Esophagus (tissue), 2 donors: ENCODE measurements around the gene CXADR. TPM values are rescaled to one million over a fixed set of nuclear protein-coding genes. Genes with fewer than 3 reads are reported as not detected.

Source experiments
- H3K27ac ChIP-seq, 2 donors: one replicate each; pipeline ENCODE4 v1.5.1; 2013; ENCODE audit warnings: low read depth in 2 of 2, mild to moderate bottlenecking in 2 of 2, inconsistent platforms in 1 of 2, low read length in 1 of 2, moderate library complexity in 1 of 2
- H3K27me3 ChIP-seq, 2 donors: one replicate each; pipeline ENCODE4 v1.6.1; 2013; ENCODE audit warnings: low read length in 2 of 2, control low read depth in 1 of 2, mild to moderate bottlenecking in 1 of 2; ENCODE audit not compliant: insufficient read depth in 2 of 2, control insufficient read depth in 1 of 2
- H3K36me3 ChIP-seq, 2 donors: one replicate each; pipeline ENCODE4 v1.6.1; 2013; ENCODE audit warnings: low read length in 1 of 2; ENCODE audit not compliant: control insufficient read depth in 2 of 2, insufficient read depth in 2 of 2
- H3K4me1 ChIP-seq, 2 donors: one replicate each; pipeline ENCODE4 v1.6.1; 2013; ENCODE audit warnings: low read length in 1 of 2; ENCODE audit not compliant: control insufficient read depth in 2 of 2, insufficient read depth in 2 of 2
- H3K4me3 ChIP-seq, 2 donors: one replicate each; pipeline ENCODE4 v1.5.1; 2013; ENCODE audit warnings: low read length in 2 of 2, mild to moderate bottlenecking in 2 of 2, low read depth in 1 of 2, moderate library complexity in 1 of 2
- H3K9me3 ChIP-seq, 2 donors: one replicate each; pipeline ENCODE4 v1.6.1; 2013; ENCODE audit warnings: mild to moderate bottlenecking in 2 of 2, low read depth in 1 of 2, low read length in 1 of 2, moderate library complexity in 1 of 2; ENCODE audit not compliant: control insufficient read depth in 2 of 2, insufficient read depth in 1 of 2
- WGBS, 2 donors: extraction: QIAGEN DNeasy Blood & Tissue Kit; methylation state at CpG; one replicate each; pipeline ENCODE4 v1.1.7; 2013; 5-methylcytosine and 5-hydroxymethylcytosine counted together
- polyA plus RNA-seq, 2 donors: library from polyadenylated mRNA; stranded (reverse); fragments of 200-250 nt; gene quantifications; one replicate each; pipeline ENCODE4 v1.2.3, GENCODE V29; 2013
- donor health status: healthy with polysubstance abuse.
- donor health status: Bipolar disorder and iron deficiency.

The CXADR gene
- polyA plus RNA-seq, 2 donors, result 9.7 to 9.8 TPM

DNA sequence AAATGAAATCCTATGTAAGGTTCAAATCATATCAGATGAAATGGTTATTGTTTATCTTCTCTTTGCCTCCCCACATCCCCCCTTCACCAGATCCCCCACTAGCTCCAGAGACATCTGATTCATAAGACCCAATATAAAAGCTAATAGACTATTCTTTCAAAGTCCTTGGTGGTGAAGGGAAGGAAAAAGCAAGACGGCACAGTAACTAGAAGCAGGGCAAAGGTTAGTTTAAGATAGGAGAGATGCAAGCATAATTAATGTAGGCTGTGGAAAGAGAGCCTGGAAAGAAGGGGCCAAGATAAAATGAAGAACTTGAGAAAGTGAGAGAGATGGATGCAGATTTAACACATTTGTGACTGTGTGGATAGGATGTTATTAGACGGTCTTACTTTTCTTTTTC lies 66.0 kb downstream of the CXADR start:
- Histone ChIP-seq H3K4me3 (no peak overlapping the region), H3K4me1 (no peaks in the 10 kb centered on the region), H3K27ac (no peak overlapping the region), H3K9me3 (no peaks in the 10 kb centered on the region), H3K27me3 (no peaks in the 10 kb centered on the region), H3K36me3 (no peaks in the 10 kb centered on the region)
- 77 to 81% methylated on average over 2 of the region's 2 CpGs for WGBS, 2 donors

DNA sequence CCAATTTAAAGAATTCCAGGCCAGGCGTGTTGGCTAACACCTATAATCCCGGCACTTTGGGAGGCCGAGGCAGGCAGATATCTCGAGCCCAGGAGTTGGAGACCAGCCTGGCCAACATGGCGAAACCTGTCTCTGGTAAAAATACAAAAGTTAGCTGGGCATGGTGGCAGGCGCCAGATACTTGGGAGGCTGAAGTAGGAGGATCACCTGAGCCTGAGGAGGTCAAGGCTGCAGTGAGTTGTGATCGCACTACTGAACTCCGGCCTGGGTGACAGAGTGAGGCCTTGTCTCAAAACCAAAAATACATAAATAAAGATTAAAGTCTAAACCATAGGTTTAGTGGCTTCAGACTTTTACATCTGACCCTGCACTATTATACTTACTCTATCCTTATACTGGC lies 67.5 kb downstream of the CXADR start:
- Histone ChIP-seq H3K4me1 (no peaks in the 10 kb centered on the region), H3K27me3 (no peaks in the 10 kb centered on the region), H3K4me3 (no peak overlapping the region), H3K36me3 (no peaks in the 10 kb centered on the region), H3K9me3 (no peaks in the 10 kb centered on the region), H3K27ac (no peak overlapping the region)
- 97% methylated on average over 8 of the region's 8 CpGs for WGBS, 2 donors

DNA sequence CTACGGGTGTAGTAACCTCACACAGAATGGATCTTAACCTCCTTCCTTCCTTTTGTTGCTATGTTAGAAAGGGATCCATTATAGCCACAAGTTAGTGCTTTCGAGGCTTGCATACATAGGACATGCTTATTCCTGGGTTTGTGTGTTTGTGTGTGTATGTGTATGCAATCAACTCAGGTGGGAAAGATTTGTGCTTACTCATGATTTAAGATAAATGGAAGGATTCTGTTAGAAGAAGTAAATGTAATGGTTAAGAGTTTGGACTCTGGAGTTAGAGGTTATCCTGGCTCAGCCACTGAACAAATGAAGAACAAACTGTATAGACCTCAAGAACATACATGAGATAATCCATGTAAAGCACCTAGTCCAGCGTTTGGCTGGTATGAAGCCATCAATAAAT lies 71.1 kb downstream of the CXADR start:
- H3K9me3 ChIP-seq, result no peaks in the 10 kb centered on the region
- no peaks in the 10 kb centered on the region for H3K4me1 ChIP-seq
- no peaks in the 10 kb centered on the region for H3K27me3 ChIP-seq
- no peak overlapping the region for H3K27ac ChIP-seq
- no peaks in the 10 kb centered on the region for H3K36me3 ChIP-seq
- WGBS, 2 donors, result 74 to 79% methylated on average over 3 of the region's 3 CpGs
- no peak overlapping the region for H3K4me3 ChIP-seq

DNA sequence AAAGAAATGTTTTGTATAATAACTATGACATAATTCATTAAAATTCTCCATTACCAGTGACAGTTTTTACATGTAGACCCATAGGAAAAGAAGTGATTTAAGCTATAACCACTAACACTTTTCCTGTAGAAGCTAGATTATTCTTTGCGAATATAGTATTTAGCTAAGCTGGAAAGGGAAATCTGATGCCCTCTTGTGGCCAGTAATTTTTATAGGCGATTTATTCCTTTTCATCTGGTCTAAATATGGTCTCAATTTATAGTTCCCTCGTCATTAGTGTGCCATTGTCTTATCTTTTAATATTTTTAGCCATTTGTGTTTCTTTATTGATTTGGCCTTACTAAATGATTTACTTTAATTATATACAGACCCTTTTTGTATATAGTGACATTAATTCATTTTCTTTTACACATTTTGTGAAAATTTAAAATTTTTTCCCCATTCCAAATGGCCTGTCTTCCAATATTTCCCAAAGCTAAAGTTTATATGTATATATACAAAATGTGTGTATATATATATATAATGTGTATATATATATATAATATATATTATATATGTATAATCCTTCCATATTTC lies 73.1 kb downstream of the CXADR start:
- no peaks in the 10 kb centered on the region for H3K36me3 ChIP-seq
- 2 to 4% methylated on average over 3 of the region's 3 CpGs for WGBS, 2 donors
- no peak overlapping the region for H3K4me3 ChIP-seq
- H3K9me3 ChIP-seq, result no peaks in the 10 kb centered on the region
- H3K27me3 ChIP-seq, result no peaks in the 10 kb centered on the region
- no peaks in the 10 kb centered on the region for H3K4me1 ChIP-seq
- H3K27ac ChIP-seq, result no peak overlapping the region

DNA sequence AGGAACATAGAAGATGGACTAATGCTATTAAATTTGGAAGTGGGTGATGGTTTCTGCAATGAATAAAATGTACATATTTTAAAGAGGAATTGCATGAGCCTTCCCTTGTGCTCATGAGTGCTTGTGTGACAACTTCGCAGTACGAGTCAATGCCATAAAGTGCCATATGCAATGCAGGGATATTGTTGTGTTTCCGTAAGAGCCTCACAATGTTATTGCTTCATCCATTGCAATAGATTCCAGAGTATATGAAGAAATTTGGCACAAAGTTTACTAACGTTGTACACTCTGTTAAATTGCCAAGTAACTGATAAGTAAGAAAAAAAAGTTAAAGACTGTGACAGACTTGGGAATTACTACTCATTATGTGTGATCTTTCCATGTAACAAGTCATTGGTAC lies 77.6 kb downstream of the CXADR start:
- WGBS, 2 donors, result 71 to 77% methylated on average over 4 of the region's 4 CpGs
- H3K27ac ChIP-seq, result no peak overlapping the region

DNA sequence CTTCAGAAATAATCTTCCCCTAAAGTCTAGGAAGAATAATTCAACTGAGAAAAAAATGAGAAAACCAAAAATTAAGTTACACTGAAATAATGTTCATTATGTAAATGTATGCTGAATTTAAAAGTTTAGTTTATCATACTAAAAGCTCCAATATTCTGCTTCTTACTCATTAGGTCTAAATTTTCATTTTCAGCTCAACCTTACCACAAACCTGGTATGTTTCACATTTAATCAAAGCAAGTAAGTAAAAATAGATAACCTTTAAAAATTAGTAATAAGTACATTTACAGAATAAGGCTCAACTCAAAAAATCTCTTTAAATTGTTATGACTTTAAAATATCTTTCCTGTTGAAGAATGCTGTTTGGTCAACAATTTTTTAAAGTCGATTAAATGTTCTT lies 84.8 kb downstream of the CXADR start:
- H3K4me1 ChIP-seq, result no peaks in the 10 kb centered on the region
- no peak overlapping the region for H3K27ac ChIP-seq
- H3K9me3 ChIP-seq, result no peaks in the 10 kb centered on the region
- no peak overlapping the region for H3K4me3 ChIP-seq
- peaks cover 0 to 9% of the 10 kb centered on the region in 2 donors for H3K36me3 ChIP-seq
- no peaks in the 10 kb centered on the region for H3K27me3 ChIP-seq
- WGBS, 2 donors, result 78 to 82% methylated on average over 1 of the region's 1 CpG

More for the DNA sequence above, 77.6 kb downstream of the CXADR start:
- no peaks in the 10 kb centered on the region for H3K27me3 ChIP-seq
- no peak overlapping the region for H3K4me3 ChIP-seq
- H3K9me3 ChIP-seq, result no peaks in the 10 kb centered on the region
- peaks cover 0 to 3% of the 10 kb centered on the region in 2 donors for H3K36me3 ChIP-seq
- no peaks in the 10 kb centered on the region for H3K4me1 ChIP-seq

DNA sequence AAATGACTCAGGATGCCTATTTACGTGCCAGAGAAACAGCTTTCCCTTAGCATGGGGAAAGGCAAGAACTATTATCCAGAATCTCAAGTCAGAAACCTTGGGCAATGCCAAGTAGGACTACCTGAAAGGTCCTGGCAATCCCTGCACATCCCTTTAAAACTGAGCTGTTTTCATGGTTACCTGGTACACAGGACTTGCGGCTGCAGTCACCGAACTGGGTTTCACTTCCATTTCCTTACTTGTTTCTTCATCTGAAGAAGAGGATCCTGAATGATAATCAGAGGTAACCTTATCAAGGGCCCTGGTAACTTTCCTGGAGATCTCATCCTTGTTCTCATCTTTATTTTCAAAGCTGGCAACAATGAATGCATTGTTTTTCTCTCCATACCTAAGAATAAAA lies 85.6 kb downstream of the CXADR start:
- WGBS, 2 donors, result 84 to 88% methylated on average over 3 of the region's 3 CpGs
- Histone ChIP-seq H3K36me3 (peaks cover 0 to 11% of the 10 kb centered on the region in 2 donors), H3K27me3 (no peaks in the 10 kb centered on the region)

DNA sequence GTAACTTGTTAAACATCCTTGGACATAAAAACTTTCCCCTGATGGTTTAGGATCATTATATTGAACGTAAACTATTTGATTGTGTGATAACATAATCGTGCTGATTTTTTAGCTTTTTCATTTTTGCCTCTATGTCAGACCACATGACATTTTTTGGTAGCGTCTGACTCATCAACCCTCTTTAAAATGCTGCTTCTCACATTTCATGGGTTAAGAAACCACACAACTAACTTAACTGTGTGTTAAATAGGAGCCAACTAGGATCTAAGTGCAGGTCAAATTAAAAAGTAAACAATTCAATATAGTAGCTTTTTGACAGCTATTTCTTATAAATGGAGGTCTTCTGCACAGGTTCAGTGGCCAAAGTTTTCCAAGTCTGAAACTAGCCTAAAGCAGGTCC lies 90.0 kb downstream of the CXADR start:
- no peaks in the 10 kb centered on the region for H3K27me3 ChIP-seq
- no peak overlapping the region for H3K4me3 ChIP-seq
- no peaks in the 10 kb centered on the region for H3K9me3 ChIP-seq
- H3K27ac ChIP-seq, result no peak overlapping the region
- H3K4me1 ChIP-seq, result peaks cover 0 to 1% of the 10 kb centered on the region in 2 donors
- WGBS, 2 donors, result 69 to 72% methylated on average over 3 of the region's 3 CpGs
- H3K36me3 ChIP-seq, result peaks cover 3 to 11% of the 10 kb centered on the region in 2 donors

More for the DNA sequence above, 85.6 kb downstream of the CXADR start:
- no peaks in the 10 kb centered on the region for H3K4me1 ChIP-seq
- no peaks in the 10 kb centered on the region for H3K9me3 ChIP-seq
- no peak overlapping the region for H3K27ac ChIP-seq
- no peak overlapping the region for H3K4me3 ChIP-seq

DNA sequence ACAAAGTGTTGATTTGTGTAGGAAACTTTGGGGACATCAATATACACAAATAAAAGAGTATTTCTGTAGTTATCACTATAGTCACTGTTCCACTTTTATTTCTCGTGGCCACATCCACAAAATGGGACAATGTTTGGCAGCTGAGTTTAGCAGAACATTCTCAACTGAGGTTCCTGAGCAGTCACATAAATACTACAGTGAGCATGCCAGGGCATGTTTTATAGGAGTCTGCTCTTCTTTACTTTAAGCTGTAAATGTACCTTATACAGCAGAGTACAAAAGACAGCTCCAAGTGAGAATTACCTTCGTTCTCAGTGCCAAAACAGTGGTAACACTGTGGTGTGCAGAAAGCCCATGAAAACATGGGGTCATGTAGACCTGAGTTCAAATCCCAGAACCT lies 94.8 kb downstream of the CXADR start:
- 55 to 69% methylated on average over 2 of the region's 2 CpGs for WGBS, 2 donors

DNA sequence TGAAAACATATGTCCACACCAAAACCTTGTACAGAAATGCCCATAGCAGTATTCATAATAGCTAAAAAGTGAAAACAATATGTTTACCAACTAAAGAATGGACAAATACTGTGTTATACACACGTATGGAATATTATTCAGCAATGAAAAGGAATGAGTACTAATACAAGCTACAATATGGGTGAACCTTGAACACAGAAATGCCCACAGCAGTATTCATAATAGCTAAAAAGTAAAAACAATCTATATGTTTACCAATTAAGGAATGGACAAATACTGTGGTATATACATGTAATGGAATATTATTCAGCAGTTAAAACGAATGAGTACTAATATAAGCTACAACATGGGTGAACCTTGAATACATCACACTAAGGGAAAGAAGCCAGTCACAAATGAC lies 96.8 kb downstream of the CXADR start:
- H3K4me3 ChIP-seq, result no peak overlapping the region
- H3K9me3 ChIP-seq, result no peaks in the 10 kb centered on the region
- WGBS, 2 donors, result 95 to 98% methylated on average over 2 of the region's 2 CpGs
- no peaks in the 10 kb centered on the region for H3K27me3 ChIP-seq
- no peak overlapping the region for H3K27ac ChIP-seq
- H3K36me3 ChIP-seq, result peaks cover 0 to 3% of the 10 kb centered on the region in 2 donors
- peaks cover 0 to 13% of the 10 kb centered on the region in 2 donors for H3K4me1 ChIP-seq

More for the DNA sequence above, 94.8 kb downstream of the CXADR start:
- Histone ChIP-seq H3K27ac (peak overlapping the region; percentile 55 to 57), H3K27me3 (no peaks in the 10 kb centered on the region), H3K36me3 (peaks cover 3 to 8% of the 10 kb centered on the region in 2 donors), H3K4me3 (no peak overlapping the region), H3K4me1 (peaks cover 0 to 7% of the 10 kb centered on the region in 2 donors), H3K9me3 (no peaks in the 10 kb centered on the region)
